ENCODE measurements around the gene PSTPIP2. TPM values are rescaled to one million over a fixed set of nuclear protein-coding genes. Genes with fewer than 3 reads are reported as not detected.

Gene PSTPIP2
- total and polyA plus RNA-seq, 2 of the 13 experiments (the other 11 are each of a cell fraction or from before 2014, with no cell fraction given) = 0.25 to 0.27 TPM

- TF ChIP-seq NFIB (CRISPR knock-in tag; IDR thresholded peaks at IDR 0.05; ENCODE audit: borderline replicate concordance) (no peak), HNRNPK (IDR thresholded peaks at IDR 0.05; ENCODE audit: low read depth, low read length, poor library complexity, severe bottlenecking) (no peak), SAFB2 (CRISPR knock-in tag; IDR thresholded peaks at IDR 0.05; ENCODE audit: borderline replicate concordance, low read depth) (no peak; the same call in 1 of the 2 replicates), ZNF776 (CRISPR knock-in tag; IDR thresholded peaks at IDR 0.05) (0 out of 2 replicates have a peak, but pooled peaks have one; percentile 68), ZNF567 (CRISPR knock-in tag; IDR thresholded peaks at IDR 0.05; ENCODE audit: borderline replicate concordance) (no peak), FOXK2 (IDR thresholded peaks at IDR 0.05) (no peak), ZBTB40 (IDR thresholded peaks at IDR 0.05) (no peak), ZBTB40 (CRISPR knock-in tag; IDR thresholded peaks at IDR 0.05) (peak; percentile 67; the same call in 1 of the 2 replicates), ZNF710 (CRISPR knock-in tag; IDR thresholded peaks at IDR 0.05; ENCODE audit: borderline replicate concordance) (no peak), ZNF564 (CRISPR knock-in tag; IDR thresholded peaks at IDR 0.05) (no peak; the same call in 1 of the 2 replicates), ZNF639 (CRISPR knock-in tag; conservative IDR thresholded peaks at IDR 0.05) (no peak), PBX3 (CRISPR knock-in tag; IDR thresholded peaks at IDR 0.05; ENCODE audit: borderline replicate concordance) (no peak), SUZ12 (IDR thresholded peaks at IDR 0.05; ENCODE audit: low read depth, low read length) (no peak), EED (CRISPR knock-in tag; IDR thresholded peaks at IDR 0.05) (no peak), FOXA3 (CRISPR knock-in tag; IDR thresholded peaks at IDR 0.05) (no peak)
Observed at GRCh38 chr18:45967007-45967706, 104.9 kb downstream of the PSTPIP2 start, which contains the start of gene EPG5 (continued).

Data from HepG2 (cell line).